OCI-LY3 (cell line): ENCODE data around the gene KCNC3.

Experiments
- EZH2phosphoT487 ChIP-seq: fragments of 200-600 bp; shearing (Covaris generic); IDR thresholded peaks from 2 replicates; pipeline ENCODE4 v1.6.1; 2018; ENCODE audit warnings: antibody characterized with exemption, mixed run types, low read depth
- TF ChIP-seq, protein P1 (sequence below): fragments of 200-600, 300-600 bp; sonication (generic); IDR thresholded peaks from 2 replicates; pipeline ENCODE4 v1.5.1; 2014; ENCODE audit warnings: antibody characterized with exemption, low read length, low read depth

GRCh38 chr19:50365434-50366306, 36.5 kb upstream of the KCNC3 start, which contains the start of gene NAPSA:
- TF ChIP-seq, protein P1, sequence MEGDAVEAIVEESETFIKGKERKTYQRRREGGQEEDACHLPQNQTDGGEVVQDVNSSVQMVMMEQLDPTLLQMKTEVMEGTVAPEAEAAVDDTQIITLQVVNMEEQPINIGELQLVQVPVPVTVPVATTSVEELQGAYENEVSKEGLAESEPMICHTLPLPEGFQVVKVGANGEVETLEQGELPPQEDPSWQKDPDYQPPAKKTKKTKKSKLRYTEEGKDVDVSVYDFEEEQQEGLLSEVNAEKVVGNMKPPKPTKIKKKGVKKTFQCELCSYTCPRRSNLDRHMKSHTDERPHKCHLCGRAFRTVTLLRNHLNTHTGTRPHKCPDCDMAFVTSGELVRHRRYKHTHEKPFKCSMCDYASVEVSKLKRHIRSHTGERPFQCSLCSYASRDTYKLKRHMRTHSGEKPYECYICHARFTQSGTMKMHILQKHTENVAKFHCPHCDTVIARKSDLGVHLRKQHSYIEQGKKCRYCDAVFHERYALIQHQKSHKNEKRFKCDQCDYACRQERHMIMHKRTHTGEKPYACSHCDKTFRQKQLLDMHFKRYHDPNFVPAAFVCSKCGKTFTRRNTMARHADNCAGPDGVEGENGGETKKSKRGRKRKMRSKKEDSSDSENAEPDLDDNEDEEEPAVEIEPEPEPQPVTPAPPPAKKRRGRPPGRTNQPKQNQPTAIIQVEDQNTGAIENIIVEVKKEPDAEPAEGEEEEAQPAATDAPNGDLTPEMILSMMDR = no peak
- no peak for TF ChIP-seq EZH2phosphoT487
